Measurements from ENCODE around the gene PROSER3. TPM values are rescaled to one million over a fixed set of nuclear protein-coding genes. Genes with fewer than 3 reads are reported as not detected.

Gene PROSER3
- polyA plus RNA-seq, 1 donor = 13.9 TPM

DNA sequence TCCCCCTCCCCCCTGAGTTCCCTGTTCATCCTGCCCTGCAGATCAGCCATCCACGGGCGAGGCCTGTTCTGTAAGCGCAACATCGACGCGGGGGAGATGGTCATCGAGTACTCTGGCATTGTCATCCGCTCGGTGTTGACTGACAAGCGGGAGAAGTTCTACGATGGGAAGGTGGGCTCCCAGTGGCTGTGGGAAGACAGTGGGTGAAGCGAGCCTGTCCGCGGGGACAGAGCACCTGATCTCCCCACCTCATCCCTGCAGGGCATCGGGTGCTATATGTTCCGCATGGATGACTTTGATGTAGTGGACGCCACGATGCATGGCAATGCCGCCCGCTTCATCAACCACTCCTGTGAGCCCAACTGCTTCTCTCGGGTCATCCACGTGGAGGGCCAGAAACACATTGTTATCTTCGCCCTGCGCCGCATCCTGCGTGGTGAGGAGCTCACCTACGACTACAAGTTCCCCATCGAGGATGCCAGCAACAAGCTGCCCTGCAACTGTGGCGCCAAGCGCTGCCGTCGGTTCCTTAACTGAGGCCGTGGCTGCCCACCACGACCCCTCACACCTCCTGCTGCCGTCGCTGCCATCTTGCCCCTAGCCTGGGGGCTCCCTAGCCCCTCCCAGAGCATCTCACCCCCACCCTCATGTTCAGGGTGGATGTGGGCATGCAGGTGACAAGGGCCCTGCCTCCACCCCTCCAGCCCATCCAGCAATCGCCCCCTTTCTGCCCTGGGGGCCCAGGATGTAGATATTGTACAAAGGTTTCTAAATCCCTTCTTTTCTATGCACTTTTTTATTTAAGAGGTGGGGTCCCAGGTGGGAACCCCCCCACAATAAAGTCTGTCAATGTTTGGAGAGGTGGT lies 19.7 kb upstream of the PROSER3 start:
- no peak for DNase-seq (ENCODE audit: low read depth)

GRCh38 chr19:35738887-35739229 lies 19.1 kb upstream of the PROSER3 start:
- no peak for DNase-seq (ENCODE audit: low read depth)

DNA sequence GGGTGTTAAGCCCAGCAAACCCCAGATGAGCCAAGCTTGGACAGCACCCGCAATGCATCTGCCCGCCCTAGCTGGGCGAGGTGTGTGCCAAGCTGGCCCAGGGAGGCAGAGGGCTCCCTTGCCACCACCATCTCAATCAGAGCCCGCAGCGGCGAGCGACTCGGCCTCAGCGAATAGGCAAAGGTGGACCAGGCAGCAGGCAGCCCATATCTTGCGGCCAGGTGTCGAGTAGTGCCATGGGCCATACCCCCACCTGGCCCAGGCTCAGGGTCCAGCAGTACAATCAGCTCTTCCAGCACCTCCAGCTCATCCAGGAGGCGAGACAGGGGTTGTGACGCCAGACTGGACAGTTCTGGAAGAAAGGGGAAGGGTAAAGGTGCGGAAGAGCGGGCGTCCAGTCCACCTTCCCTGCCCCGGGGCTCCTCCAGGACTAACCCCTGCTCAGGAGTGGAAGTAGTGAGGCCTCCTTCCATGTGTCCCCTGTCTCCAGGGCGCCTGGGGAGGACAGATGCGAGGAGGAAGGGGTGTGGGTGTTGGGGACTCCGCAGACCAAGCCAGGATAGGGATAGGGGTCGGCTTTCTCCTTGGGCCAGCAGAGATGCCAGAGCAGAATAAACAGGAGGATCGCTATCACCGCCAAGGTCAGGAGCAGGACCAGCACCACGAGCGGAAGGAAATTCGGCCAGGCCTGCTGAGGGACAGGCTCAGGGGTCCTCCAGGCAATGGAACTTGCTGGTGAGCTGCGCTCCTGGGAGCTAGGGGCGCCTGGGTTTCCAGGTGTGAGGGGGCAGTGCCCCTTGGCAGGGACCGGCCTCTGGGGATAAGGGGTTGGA lies 18.5 kb upstream of the PROSER3 start:
- no peak for DNase-seq (ENCODE audit: low read depth)

GRCh38 chr19:35740108-35740422 lies 17.9 kb upstream of the PROSER3 start:
- no peak for DNase-seq (ENCODE audit: low read depth)

DNA sequence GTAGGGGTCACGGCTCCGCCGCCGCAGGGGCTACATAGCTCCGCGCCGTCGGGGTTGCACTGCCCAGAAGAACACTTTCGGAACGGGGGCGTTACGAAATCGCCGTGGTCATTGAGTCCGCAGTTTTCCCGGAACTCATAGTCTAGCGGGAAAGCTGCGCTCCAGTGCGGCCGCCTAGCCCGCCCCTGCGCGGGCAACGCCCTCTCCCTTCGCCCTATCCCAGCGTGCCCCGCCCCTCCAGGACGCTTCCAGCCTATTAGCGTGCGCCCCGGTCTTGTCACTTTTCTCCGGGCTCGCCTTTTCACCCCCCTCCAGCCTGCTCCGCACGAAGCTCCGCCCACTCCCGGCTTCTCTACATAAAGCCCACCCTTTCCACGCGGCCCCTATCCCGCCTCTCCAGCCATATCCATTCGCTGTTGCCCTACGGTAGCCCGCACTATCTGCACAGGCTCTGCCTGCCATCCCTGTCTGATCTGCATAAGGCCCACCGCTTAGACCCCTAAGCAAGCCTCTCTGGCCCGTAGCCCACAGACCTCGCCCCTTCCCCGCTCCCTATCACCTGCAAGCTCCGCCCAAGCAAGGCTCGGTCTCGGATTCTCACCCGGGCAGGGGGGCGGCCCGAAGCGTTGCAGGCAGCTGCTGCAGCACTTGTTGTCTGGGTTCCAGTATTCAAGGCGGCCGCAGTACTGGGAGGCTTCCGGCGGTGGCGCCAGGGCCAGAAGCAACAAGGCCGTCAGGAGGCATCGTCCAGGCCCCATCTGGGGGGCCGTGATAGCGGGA lies 17.4 kb upstream of the PROSER3 start:
- DNase-seq (ENCODE audit: low read depth) = peak; percentile 93

GRCh38 chr19:35741203-35741515 lies 16.8 kb upstream of the PROSER3 start:
- no peak for DNase-seq (ENCODE audit: low read depth)

DNA sequence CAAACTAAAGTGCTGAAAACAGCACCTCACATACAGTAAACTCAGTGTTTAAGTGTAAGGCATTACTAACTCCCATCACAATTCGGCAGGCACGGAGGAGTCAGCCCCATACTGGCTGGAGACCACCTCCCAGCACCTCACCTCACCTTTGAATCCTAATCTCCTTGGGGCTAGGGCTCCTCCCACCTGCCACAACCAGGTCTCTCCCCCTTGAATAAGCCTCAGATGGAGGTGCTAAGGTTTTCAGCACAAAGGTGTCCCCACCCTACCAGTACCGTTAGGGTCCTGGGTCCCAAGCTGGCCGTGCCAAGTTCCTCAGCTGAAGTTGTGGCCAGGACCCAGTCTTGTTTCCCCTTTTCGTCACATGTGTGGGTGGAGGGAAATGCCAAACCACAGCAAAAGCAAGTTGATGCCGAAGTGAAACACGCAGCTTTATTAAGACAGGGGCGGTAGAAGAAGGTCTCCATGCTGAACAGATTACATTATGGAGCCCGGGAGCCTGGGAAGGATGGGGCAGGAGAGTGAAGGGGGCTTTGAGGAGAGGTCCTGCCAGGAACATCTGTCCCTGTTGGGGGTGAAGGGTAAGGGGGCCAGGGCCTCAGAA lies 15.8 kb upstream of the PROSER3 start, which contains the start of gene IGFLR1:
IGFLR1 (minus strand) TSS at position 332 of the 604 bp plus-strand sequence. CDS start 1,272 bp downstream, outside the sequence.
- DNase-seq (ENCODE audit: low read depth) = no peak

DNA sequence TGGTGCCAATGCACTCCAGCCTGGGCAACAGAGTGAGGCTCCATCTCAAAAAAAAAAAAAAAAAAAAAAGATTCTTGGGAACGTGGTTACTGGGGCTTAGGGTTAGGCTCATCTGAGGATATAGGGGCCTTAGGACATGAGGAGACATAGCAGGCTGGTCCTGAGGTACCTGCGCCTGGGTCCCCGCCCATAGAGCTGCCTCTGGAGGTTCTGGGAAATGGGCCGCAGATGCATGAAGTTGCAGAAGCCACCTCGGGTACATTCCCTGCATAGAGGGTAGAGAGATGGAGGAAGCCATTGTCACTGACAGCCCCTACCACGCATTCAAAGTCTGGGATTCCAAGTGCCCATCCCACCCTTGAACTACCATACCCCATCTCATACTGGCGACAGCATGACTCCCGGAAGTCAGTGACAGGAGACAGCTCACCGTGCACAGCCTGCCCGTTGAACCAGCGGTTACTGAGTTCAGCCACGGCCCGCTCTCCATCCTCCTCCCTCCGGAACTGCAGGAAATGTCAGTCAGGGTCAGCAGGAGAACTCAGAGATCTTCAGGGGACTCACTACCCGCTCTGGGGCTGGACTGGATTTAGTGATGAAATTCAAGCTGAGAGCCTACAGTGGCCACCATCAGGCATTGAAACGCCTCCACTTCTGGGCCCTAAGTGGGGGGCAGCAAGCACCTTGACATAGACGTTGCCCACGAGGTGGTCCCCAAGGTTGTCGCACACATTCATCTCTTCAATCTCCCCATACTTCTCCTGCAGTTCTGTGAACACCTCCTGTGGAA lies 14.1 kb upstream of the PROSER3 start:
- no peak for DNase-seq (ENCODE audit: low read depth)

DNA sequence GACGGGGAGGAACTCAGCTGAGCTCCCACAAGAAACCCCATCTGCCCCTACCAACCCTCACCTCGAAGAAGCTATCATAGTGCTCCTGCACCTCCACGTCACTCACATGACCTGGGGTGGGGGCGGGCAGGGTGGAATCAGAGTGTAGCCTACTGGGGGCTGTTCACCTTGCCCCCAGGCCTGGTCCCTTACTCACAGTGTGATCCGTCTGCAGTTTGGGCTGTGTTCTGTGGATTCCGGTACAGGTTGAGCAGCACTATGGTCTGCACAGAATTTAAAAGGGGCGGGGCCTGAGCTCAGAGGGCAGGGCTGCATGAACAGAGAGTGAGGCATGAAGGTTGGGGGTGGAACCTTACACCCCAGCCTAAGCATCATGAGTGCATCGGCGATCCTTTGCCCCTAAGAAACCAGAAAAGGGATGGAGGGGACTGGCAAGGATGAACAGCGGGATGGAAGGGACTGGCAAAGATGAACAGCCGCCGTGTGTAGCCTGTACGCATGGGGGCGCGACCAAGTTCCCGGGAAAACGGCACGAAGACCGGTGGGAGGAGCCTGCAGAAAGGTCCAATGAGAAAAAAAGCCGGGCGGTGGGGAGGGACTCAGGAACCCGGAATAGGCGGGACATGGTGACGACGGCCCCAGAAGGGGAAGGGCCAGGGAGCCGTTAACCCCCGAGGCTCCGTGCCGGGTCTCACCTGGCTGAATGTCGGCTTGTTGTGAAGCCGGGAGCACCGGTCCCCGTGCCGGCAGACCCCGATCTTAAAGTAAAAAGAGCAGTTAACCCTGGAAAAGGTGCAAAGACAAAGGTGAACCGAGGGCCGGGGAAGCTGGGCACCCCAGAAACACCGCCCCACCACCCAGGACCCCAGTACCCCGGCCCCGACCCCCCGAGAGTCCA lies 13.3 kb upstream of the PROSER3 start:
- DNase-seq (ENCODE audit: low read depth) = peak; percentile 86

DNA sequence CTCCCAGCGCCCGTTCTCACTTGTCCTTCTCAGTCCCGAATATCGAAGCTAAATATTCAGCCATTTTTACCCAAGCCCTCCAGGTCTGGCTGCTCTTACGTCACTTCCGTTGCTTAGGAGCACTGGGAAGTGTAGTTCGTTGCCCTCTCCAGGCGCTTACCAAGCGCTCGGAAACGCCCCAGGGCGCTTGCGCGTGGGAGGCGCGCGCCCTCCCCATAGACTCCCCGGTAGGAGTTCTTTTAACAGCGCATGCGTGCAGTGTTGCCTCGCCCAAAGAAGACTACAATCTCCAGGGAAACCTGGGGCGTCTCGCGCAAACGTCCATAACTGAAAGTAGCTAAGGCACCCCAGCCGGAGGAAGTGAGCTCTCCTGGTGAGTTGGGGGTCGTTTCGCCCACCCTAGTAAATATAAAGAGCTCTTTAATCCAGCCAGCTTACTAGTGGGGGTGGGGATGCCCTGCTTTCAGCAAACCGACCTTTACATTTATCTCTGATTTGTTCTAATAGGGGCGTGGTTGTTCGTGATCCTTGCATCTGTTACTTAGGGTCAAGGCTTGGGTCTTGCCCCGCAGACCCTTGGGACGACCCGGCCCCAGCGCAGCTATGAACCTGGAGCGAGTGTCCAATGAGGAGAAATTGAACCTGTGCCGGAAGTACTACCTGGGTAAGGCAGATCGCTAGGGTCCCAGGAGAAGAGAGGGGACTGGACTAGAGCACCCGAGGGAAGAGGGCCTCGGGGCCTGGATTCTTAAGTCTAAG lies 12.5 kb upstream of the PROSER3 start, which contains the start of the genes PSENEN and U2AF1L4:
PSENEN (plus strand) TSS at position 324 of the 759 bp plus-strand sequence; CDS start at position 604, 280 bp downstream.
U2AF1L4 (minus strand) TSS at position 91 of the 759 bp plus-strand sequence; CDS start at position 64, 27 bp downstream.
- peak; percentile 99 for DNase-seq (ENCODE audit: low read depth)

DNA sequence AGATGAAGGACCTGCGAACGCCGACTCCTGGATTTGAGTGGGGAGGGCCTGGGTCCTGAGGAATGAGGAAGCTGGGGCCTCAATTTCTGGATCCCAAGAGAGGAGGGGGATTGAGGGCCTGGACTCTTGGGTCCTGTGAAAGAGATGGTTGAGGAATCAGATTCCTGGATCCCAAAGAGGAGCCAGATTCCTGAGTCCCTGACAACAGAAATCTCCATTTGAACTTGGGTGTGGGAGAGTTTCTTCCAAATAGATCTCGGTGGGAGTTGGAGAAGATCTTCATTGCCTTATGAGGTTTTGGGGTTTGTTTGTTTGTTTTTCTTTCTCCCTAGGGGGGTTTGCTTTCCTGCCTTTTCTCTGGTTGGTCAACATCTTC lies 11.9 kb upstream of the PROSER3 start:
- DNase-seq (ENCODE audit: low read depth) = no peak

DNA sequence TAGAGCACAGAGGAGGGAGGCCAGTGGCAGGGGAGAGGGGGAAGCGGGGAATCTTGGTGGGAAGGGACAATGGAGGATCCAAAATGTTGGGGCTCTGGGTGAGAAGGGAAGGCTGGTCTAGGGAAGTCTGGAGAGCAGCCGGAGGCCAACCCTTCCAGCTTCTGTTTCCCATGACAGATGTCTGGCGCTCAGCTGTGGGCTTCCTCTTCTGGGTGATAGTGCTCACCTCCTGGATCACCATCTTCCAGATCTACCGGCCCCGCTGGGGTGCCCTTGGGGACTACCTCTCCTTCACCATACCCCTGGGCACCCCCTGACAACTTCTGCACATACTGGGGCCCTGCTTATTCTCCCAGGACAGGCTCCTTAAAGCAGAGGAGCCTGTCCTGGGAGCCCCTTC lies 11.4 kb upstream of the PROSER3 start:
- no peak for DNase-seq (ENCODE audit: low read depth)

DNA sequence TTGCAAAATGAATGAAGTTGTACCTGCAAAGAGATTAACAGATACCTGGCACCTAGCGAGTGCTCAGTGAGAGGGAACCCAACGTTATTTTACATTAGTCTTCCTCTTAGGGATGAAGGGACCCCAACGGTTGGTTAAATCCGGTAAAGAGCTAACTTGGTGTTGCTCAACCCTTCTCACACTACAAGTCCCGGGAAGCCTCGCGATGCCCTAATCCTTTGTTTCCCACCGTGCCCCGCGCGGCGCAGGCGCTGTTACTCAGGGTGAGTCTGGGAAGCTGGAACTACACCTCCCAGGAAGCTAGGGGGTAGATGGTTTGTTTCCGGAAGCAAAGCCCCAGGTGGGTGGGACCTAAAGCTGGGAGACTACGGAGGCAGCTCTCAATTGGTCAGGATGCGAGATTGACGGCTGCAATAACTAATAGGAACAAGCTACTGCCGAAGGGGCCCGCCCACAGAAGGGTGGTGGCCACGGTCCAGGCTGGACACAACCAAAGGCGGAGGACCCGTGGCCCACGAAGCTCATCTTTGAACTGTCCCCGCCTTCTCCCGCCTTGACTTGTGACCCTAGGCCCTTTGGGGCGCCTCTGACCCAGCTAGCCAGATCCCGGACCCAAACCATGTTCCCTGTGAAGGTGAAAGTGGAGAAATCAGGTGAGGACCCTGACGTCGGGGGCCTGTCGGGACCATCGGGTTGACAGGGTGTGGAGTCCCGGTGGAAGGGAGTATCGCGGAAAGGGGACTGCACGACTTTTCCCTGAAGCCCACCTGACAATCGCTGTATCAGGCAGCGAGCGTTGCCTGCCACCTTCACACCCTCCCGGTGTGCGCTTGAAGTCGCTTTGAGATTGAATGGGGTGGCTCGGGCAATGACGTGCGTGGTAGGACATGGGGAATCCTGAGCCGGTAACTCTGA lies 9.6 kb upstream of the PROSER3 start, which contains the start of gene LIN37:
LIN37 (plus strand) TSS at position 471 of the 915 bp plus-strand sequence; CDS start at position 620, 149 bp downstream.
- DNase-seq (ENCODE audit: low read depth) = peak; percentile 99

GRCh38 chr19:35750167-35750566 lies 7.8 kb upstream of the PROSER3 start:
- DNase-seq (ENCODE audit: low read depth) = no peak

DNA sequence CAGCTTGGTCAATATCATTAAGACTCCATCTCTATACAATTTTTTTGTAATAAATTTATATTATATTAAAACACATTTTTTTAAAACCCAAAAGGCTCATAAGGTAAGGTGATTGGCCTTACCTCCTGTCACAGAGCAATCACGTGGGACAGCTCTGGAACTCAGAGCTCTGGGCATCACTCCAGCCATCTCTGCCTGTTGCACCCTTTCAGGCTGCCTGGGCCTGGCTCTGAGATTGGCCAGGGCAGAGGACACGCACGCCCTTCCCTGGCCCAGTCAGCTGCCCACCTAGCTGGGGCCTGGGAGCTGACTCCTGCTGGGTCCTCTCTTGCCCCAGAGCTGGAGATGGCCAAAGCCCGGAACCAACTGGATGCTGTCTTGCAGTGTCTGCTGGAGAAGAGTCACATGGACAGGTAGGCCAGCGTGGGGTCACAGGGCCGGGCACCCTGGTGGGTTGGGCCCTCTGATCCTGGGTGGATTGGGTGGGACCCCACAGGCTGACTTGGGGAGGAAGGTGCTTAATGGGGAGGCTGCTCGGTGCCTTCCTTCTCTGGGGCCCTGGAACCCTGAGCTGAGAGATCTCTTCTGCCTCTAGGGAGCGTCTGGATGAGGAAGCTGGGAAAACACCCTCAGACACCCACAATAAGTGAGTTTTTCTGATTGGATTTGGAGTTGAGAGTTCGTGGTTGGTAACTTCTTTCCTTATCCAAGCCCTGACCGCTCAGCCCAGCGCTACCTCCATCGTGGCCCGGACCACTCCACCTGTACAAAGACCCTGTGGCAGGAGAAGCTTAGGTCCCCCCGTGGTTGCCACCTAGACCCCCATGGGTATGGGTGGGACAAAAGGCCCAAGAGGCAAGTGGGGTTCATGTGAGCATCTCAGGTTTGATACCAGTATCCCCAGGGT lies 5.9 kb upstream of the PROSER3 start:
- DNase-seq (ENCODE audit: low read depth) = no peak

DNA sequence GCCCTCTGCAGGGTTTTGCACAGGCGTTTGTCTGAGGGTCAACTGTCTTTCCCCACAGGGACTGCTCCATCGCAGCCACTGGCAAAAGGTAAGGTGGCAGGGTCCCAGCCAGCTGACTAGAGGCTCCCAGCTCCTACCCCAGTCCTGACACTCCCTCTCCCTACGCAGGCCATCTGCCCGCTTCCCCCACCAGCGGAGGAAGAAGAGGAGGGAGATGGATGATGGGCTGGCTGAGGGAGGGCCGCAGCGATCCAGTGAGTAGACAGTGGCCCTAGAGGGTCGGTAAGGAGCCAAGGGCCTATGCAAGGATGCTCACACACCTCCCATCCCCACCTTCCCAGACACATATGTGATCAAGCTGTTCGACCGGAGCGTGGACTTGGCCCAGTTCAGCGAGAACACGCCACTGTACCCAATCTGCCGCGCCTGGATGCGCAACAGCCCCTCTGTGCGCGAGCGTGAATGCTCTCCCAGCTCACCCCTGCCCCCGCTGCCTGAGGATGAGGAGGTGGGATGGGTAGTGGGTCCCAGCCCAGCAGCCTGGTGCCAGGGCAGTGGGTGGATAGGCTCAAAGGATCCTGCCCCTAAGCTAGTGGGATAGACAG lies 5.1 kb upstream of the PROSER3 start:
- DNase-seq (ENCODE audit: low read depth) = no peak

Data from forelimb muscle (tissue), 1 donor.